GM12864 (cell line): ENCODE results near the gene SIGLEC6.
A peak's percentile ranks its signal among the peaks of the same experiment; 100 is the strongest.

Source experiments
- DNase-seq: peaks from one replicate; pipeline ENCODE4 v3.0.0-alpha.2; 2011; ENCODE audit warnings: low read depth
- H3K4me3 ChIP-seq: 2 replicates; pipeline ENCODE4 v1.5.1; 2011; ENCODE audit warnings: mild to moderate bottlenecking, low read depth, low read length, control low read depth
- TF ChIP-seq, protein P1 (sequence below): IDR thresholded peaks from 2 replicates; pipeline ENCODE4 v1.5.1; 2011; ENCODE audit warnings: low read depth, mild to moderate bottlenecking, moderate library complexity, low read length, control low read depth, inconsistent platforms; ENCODE audit errors: missing control alignments

SIGLEC6 gene

DNA sequence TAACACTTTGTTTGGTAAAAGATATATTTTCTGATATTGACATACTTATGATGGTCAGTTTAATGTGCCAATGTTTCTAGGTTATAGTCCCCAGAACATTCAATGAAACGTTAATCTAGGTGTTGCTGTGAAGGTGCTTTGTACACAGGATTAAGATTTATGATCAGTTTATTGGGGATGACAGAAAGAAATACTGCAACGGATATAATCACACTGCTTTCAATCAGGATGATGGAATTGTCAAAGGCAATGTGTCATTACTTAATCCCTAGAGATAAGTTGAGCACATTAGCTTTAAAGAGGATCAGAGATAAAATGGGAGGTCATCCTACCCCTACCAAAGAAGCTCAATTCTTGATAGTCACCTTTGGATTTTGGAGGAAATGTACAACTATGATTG lies 17.5 kb downstream of the SIGLEC6 start:
- DNase-seq: no peak
- TF ChIP-seq, protein P1, sequence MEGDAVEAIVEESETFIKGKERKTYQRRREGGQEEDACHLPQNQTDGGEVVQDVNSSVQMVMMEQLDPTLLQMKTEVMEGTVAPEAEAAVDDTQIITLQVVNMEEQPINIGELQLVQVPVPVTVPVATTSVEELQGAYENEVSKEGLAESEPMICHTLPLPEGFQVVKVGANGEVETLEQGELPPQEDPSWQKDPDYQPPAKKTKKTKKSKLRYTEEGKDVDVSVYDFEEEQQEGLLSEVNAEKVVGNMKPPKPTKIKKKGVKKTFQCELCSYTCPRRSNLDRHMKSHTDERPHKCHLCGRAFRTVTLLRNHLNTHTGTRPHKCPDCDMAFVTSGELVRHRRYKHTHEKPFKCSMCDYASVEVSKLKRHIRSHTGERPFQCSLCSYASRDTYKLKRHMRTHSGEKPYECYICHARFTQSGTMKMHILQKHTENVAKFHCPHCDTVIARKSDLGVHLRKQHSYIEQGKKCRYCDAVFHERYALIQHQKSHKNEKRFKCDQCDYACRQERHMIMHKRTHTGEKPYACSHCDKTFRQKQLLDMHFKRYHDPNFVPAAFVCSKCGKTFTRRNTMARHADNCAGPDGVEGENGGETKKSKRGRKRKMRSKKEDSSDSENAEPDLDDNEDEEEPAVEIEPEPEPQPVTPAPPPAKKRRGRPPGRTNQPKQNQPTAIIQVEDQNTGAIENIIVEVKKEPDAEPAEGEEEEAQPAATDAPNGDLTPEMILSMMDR: no peak
- no peak overlapping the region for H3K4me3 ChIP-seq

GRCh38 chr19:51511353-51511752 lies 20.1 kb downstream of the SIGLEC6 start:
- DNase-seq: no peak

DNA sequence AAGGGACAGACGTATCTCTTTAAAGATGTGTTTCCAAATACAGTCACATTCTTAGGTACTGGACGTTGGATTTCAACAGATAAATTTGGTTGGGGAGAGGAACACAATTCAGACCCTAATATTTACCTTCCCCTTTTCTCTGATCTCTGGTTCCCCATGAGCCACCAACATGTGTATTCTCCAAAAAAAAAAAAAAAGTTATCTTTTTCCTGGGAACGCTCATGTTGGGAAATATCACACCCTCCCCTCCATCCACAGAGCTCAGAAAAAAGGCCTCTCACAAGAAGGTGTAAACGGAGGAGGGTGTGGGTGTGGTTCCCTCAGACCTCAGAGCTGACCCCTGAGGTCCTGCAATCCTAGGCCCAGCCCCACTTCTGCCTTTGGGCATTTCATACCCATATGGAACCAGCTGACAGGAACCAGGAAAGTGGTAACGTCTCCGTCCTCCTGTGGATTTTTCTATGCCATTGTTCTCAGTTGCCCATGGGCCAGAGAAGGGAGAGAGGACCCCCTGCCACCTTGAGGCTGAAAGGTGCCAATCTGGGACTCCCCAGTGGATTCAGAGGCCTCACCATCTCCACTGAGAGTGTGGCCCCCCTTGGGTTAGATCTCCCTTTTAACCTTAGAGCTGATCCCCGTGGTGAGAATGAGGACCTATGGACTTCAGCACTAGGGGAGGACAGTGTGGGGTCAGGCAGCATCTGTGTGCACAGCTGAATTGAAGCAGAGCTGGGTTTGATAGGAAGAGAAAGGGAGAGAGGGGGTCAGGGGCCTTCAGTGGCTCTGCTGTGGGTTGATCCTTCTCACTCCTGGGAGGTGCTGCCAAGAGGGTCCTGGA lies 21.4 kb downstream of the SIGLEC6 start:
- TF ChIP-seq, protein P1: no peak
- no peak overlapping the region for H3K4me3 ChIP-seq
- DNase-seq: no peak

More at GRCh38 chr19:51511353-51511752, 20.1 kb downstream of the SIGLEC6 start:
- TF ChIP-seq, protein P1: peak; percentile 59
- H3K4me3 ChIP-seq: no peak overlapping the region

DNA sequence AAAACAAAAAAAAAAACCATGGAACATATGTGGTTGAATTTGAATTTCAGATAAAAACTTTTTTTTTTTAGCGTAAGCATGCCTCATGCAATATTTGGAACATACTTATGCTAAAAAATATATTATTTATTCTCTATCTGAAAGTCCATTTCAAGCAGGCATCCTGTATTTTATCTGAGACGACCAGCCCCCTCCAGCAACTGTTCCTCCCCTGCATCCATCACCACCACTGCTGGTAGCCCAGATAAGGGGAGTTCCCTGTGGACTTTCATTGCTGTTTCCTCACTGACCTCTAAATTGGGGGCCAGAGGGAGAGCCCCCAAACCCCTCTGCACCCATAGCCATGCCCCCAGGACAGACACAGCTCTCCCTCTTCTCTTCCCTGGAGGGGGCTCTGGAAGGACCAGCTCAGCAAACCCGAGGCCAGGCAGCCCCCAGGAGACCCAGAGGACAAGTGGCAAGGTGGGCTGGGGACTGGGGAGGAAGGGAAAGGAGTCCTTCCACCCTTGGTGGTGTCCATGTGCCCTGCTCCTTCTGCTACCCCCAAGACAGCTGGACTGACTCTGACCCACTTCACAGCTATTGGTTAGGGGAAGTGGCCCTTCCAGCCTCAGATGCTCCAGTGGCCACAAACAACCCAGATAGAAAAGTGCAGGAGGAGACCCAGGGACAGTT lies 23.3 kb downstream of the SIGLEC6 start:
- H3K4me3 ChIP-seq: no peak overlapping the region
- TF ChIP-seq, protein P1: no peak
- no peak for DNase-seq

DNA sequence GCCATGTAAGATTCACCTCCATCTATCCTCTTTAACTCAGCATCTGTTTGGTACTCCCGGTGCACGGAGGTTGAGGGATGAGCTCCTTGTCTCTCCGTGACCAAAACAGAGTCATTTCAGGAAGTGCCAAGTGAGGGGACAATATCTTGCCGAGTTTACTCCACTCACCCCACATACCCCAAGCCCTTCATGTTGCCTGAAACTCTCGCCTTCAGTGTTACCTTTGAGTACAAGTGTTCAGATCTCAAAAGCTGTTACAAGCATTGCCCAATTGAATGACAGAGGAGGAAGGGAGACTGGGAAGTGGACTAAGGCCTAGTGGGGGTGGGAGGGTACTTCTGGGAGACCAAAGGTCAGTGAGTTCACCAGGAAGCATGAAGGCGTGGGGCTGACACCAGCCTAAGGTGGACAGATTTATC lies 23.8 kb downstream of the SIGLEC6 start:
- H3K4me3 ChIP-seq: no peak overlapping the region
- TF ChIP-seq, protein P1: no peak
- no peak for DNase-seq

GRCh38 chr19:51507192-51507591 lies 24.3 kb downstream of the SIGLEC6 start:
- H3K4me3 ChIP-seq: no peak overlapping the region
- no peak for DNase-seq
- TF ChIP-seq, protein P1: no peak

- TF ChIP-seq, protein P1: no peak
- no peak for DNase-seq
These were observed 25.6 kb downstream of the SIGLEC6 start for GRCh38 chr19:51505904-51506303.

More at GRCh38 chr19:51505904-51506303, 25.6 kb downstream of the SIGLEC6 start:
- no peak overlapping the region for H3K4me3 ChIP-seq
